KG1 (cell line): Measurements from ENCODE around the gene MCUB.
"Not testable (repeated sequence)": the region's sequence is repeated elsewhere in the genome, so short reads cannot be mapped to it uniquely, and the experiment has no call there.

ENCODE experiments used
- DNase-seq: peaks from one replicate; lab custom pipeline; 2025; lab: John Stamatoyannopoulos, UW

MCUB gene

DNA sequence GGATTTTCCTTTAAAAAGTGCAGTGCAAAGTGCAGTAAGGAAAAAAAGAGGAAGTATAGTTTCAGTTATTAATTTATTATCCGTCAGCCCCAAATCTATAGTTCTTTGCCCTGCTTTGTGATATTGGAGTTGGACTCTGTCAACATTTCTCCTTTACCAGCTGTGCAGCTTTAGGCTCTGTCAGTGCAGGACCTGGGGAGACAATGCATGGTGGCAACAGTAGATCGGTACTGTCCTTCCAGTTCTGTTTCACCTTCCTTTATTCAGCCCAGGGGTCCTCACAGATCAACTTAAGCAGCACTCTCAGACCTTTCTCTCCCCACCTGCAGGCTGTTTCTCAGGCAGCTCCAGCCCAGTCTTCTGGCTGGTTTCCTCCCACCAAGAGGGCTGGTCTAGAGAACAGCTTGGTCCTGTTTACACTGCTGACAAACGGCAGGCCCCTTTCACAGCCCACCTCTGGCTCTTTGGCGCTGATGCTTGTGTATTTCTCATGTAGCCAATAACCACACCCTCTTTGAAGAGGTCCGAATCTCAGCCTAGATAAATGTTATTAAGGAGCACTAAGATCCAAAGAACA is 71.6 kb downstream of the MCUB start:
- no peak for DNase-seq

DNA sequence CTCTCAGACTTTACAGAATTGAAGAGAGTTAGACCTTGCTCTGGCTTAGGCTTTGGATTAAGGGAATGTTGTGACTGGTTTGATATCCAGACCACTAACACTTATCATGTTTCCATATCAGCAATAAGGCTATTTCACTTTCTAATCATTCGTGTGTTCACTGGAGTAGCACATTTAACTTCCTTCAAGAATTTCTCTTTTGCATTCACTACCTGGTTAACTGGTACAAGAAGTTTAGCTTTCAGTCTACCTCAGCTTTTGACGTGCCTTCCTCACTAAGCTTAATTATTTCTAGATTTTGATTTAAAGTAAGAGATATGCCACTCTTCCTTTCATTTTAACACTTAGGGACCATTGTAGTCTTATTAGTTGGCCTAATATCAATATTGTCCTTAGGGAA is 80.6 kb downstream of the MCUB start:
- DNase-seq = no peak

DNA sequence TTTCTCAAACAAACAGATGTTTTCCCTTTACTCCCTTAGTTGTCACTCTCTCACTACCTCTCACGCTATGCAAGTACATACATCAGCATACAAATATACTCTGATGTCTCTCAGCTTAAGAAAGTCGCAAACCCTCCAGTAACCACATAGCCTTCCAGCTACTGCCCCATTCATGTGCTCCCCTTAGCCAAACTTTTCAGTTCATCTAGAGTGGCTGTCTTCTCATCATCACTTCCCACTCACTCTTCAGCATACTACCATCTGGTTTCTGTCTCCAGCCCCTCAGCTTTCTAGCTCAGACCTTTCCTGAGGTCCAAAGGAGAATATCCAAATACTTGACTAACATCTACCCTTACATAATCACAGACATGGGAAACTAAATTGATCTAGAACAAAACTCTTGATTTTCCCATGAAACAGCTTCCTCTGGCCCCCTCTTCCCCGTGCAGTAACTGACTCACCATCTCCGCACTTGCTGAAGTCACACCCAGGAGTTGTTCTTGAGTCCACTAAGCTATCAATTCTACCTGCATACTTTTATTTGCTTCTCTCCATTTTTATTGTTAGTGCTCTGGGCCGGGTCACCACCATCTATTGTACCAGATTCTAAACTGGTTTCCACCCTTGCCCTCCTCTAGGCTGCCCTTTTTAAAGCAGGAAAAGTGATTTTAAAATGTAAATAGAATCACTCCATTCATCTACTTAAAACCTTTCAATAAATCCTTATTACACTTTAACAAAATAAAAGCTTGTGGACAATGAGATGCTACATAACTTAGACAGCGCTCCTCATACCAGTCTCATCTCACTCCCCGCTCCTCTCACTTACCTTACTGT is 86.0 kb downstream of the MCUB start:
- DNase-seq = no peak

DNA sequence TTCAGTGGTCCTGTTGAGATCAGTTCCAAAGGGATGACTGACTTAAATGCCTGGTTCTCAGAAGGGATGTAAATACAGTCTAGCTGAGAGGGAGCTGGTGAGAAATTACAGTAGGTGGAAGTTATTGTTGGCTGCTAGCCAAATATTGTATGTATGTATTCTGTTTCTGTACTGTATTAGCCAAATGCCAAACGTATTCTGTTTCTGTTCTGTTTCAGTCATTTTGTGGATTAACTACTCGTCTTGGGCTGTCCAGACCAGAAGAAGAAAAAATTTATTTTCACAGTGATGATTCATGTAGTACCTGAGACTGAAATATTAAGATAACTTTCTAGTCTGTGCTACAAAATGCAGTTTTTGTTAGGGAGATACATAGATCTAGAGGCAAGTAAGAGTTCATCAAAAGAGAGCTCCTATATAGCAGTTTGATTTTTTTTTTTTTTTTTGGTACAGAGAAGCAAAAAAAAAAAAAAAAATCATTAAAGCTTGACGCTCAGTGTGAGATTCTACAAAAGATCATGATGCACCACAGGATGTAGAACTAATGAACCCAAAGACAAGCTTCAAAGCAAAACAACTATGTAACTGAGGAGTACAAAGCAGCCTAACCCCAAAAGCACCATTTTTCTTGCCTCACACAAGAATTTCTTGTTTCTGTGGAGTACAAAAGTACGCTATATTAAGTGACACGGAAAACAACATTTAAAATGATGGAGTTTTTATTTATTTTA is 88.4 kb downstream of the MCUB start:
- no peak for DNase-seq

DNA sequence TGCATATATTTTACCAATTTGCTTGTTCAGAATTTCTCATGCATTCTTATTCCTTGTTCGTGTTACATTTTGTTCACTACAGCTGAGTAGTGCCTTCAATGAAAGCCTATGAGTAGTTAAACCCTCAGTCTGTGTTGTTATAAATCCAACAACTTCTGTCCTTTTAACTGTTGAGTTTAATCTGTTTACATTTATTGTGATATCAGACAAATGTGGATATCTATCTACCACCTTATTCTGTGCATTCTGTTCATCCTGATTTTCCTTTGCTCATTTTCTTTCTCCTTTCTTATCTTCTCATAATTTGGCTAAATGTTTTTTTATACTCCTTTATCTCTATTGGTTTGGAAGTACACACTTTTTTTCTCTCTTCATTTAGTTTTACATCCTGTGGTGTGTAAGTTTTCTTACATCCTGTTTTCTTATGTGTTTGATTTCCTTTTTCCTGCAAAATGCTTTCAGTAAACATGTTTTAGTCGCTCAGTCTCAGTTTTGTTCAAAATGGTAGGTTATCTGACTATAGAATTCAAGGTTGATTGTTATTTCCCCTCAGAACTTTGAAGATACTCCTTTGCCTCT is 89.0 kb downstream of the MCUB start:
- no peak for DNase-seq

DNA sequence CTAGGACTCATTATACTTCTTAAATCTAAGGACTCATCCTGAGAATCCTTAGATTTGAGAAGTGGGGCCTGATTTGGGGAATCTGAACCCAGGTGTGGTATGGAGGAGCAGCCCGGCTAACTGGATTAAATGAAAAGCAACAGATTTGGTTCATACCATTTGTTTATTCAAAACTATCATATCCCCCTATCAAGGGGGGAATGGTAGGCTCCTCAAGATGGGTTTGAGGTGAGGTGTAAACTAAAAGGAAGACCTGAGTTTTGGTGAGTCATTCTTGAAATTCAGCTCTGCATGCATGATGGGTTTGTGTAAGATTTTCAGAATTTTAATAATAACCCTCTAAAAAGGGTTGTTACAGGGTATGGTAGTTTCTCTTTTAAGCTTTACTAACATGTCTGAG is 89.8 kb downstream of the MCUB start:
- no peak for DNase-seq

DNA sequence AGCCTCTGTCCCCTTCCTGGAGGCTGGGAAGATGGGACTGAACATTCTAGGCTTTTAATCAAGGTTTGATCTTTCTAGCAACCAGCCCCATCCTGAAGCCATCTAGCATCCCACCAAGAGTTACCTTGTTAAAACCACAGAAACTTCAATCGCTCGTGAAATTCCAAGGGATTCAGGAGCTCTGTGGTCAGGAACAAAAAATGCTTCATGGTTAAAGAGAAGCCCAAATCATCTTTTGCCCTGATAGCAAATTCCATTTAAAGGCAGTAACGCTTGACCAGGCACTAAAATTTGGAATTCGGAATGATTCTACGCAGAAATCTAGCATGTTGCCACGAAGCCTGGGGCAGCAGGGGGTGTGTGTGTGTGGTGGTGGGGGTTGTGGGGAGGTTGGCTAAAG is 95.3 kb downstream of the MCUB start:
- DNase-seq = no peak

DNA sequence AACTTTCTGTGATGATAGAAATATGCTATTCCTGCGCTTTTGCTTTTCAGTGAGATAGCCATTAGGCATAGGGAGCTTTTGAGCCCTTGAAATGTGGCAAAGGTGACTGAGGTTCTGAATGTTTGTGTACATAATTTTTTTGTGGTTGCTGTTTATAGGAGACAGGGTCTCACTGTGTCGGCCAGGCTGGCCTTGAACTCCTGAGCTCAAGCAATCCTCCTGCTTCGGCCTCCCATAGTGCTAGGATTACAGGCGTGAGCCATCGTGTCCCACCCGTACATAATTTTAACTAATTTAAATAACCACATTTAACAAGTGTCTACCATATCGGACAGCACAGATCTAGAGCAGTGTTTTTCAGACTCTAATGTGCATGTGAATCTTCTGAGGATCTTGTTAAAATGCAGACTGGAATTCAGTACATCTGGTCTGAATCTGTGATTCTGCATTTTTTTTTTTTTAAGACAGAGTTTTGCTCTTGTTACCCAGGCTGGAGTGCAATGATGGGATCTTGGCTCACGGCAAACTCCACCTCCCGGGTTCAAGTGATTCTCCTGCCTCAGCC is 97.9 kb downstream of the MCUB start:
- DNase-seq = no peak

DNA sequence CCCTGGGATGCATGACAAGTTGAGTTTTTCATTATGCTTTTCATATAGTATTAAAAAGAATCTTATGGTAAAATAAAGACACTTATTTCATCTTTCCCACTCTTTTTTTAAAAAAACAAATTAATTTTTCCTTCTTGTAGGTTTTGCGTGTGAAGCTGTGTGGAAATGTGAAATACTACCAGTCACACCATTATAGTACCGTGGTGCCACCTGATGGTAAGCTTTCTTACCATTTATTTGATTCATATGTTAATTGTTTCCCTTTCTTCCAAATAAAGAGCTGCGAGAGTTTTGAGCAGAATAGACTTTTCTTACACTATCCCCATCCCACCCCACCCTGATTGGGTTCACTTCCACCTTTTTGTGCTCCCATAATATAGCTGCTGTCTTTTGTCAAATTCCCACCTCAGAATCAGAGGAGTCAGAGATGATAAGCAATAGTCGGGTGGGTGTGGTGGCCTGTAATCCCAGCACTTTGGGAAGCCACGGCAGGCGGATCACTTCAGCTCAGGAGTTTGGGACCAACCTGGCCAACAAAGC is 98.9 kb downstream of the MCUB start:
- DNase-seq = no peak

DNA sequence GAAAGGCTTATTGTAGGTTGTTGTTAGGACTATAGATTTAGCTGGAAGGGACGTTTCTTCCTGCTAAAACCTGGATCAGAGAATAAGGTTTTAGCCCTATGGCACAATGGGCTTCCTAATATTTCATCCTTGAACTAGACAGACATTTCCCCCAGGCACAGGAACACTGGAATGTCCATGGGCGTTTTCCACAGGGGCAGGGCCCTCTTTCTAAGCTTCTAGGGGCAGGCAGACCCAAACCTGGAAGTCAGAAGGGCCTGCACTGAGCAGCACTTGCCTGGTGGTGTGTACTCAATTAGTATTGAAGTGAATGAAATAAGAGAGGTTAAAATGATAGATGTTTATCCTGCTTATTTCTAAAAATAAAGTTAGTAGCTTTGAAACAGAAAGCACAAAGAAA is 102.1 kb downstream of the MCUB start:
- no peak for DNase-seq

DNA sequence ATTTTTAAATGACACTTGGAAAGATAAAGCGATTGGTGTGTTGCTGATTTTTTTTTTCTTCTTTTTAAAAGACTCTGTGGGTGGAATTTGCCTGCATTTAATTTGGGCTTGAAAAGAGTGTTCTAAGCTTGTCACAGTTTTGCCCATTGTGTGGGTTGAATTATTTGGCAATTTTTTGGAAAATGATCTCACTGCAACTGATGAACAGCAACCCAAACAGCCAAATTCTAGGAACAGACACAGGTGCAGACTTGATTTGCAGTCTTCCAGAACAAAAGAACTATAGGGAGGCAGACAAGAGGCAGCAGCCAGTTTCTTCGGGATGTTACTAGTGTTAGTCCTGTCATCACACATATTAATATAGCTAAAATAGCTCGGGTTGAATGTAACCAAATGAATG is 102.7 kb downstream of the MCUB start:
- no peak for DNase-seq

DNA sequence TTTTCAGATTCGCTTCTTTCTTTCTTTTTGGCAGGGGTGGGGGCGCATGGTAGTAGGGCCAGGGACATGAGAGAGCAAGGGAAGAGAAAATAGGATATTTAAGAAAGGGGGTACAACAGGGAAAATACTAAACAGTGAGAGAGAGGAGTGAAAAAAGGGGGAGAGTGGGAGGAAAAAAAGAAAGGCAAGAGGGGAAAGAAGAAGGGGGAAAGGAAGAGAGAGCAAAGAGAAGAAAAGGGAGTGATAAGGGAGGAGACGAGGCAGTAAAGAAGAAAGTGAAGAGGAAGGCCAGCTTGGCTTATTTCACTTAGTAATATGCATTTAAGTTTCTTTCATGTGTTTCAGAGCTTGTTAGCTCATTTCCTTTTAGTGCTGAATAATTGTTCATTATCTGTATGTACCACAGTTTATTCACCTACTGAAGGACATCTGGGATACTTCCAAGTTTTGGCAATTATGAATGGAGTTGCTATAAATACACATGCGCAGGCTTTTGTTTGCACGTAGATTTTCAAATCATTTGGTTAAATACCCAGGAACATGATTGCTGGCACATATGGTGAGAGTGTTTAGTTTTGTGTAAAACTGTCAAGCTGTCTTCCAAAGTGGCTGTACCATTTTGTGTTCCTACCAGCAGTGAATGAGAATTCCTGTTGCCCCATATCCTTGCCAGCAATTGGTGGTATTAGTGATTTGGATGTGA is 105.9 kb downstream of the MCUB start:
- no peak for DNase-seq

DNA sequence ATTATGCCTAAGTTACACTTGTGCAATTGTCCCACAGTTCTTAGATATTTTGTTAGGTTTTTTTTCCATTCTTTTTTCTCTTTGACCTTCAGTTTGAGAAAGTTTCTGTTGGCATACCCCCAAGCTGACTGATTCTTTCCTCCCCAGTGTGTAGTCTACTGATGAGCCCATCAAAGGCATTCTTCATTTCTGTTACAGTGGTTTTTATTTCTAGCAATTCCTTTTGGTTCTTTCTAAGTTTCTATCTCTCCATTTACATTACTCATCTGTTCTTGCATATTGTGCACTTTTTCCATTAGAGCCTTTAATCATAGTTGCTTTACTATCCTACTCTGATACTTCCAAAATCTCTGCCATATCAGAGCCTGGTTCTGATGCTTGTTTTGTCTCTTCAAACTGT is 111.3 kb downstream of the MCUB start:
- no peak for DNase-seq

DNA sequence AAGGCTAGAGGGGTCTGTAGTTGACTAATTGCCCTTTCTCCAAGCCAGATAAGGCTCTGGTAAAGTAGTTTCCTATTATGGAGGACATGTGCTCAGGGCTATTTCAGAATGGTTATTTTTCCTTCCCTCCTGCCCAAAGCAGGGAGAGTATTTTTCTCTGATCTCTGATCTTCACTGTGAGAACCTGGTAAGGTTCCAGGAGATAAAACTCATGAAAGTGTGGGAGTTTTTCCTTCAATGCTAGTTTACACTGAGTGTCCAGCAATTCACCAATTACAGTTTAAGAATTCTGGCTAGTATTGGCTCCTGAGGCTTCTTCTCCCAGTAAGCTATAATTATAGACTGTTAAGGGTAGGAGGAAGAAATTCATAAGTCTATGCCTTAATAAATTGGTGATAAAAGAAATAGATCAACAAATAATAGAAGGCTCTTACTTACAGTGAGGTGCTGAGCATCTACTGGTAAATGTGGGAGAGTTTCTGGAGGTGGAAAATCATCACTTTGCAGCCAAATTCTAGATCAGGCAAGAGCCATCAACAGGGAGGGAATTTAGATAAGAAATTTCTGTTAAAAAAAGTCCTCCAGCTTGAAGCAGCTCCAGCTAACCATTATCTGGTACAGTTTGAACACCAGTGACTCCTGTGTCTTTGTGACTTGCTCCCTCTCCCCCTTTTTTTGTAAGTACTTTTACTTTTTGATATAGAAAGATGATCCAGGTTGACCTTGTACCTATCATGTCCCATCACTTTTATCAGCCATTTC is 112.3 kb downstream of the MCUB start:
- DNase-seq = no peak

DNA sequence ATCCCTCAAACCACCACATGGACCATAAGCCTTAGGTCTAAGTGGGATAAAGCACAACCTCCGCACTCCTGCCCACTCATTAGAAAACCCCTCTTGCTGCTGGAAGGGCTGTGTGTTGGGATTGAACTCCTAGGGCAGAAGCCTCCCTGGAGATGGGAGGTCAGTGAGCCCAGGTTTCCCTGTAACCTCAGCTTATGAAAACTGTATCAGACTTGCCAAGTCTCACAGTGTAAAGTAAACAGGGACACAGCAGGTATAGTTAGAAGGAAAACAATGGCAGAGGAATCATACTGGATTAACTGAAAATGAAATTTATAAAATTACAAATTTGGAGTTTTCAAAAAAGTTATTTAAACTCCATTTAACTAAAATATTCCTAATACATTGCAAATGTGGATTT is 113.3 kb downstream of the MCUB start:
- no peak for DNase-seq

DNA sequence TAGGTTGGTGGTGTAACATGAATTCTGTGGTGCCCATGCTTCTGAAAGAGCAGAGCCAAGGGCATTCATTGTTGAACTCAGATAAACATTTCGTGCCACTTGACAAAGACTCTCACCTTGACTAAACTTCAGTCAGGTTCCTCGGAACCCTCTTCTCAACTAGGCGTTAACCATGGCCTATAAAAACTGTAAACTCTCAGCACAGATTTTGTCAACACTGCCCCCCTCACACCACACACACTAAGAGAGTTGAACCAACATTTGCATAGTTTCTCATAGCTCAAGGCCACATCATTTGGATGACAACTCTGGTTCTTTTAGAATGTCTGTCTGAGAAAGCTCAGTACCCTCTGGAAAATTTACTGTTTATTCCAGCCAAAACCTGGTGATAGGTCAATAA is 115.1 kb downstream of the MCUB start:
- no peak for DNase-seq

DNA sequence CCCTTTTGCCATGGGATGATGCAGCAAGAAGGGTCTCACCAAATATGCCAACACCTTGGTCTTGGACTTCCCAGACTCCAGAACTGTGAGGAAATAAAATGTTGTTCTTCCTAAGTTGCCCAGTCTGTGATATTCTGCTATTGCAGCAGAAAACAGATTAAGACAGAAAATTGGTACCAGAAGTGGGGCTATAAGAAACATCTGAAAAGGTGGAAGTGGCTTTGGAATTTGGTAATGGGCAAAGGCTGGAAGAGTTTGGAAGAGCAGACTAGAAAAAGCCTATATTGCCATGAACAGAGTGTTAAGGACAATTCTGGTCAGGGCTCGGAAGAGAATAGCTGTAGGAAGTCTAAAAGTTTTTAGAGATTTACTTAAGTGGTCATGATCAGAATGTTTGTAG is 115.8 kb downstream of the MCUB start:
- DNase-seq = no peak

DNA sequence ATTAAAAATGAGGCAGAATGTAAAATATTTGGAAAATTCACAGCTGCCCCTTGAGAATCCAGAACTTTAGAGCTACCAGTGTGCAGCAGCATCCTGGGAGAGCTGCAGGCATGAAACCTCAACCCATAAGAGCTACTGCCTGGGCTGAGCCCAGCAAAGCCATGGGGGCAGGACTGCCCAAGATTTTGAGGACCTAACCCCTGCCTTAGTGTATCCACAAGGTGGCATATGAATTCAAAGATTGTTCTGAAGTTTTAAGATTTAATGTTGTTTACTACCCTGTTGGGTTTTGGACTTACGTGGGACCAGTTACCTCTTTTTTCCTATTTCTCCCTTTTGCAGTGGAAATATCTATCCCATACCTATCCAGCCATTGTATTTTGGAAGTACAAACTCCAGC is 116.8 kb downstream of the MCUB start:
- no peak for DNase-seq

DNA sequence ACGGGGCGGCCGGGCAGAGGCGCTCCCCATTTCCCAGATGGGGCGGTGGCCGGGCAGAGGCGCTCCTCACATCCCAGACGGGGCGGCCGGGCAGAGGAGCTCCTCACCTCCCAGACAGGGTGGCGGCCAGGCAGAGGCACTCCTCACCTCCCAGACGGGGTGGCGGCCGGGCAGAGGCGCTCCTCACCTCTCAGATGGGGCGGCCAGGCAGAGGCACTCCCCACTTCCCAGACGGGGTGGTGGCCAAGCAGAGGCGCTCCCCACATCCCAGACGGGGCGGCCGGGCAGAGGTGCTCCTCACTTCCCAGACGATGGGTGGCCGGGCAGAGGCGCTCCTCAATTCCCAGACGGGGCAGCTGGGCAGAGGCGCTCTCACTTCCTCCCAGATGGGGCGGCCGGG is 118.4 kb downstream of the MCUB start:
- not testable (repeated sequence) for DNase-seq

DNA sequence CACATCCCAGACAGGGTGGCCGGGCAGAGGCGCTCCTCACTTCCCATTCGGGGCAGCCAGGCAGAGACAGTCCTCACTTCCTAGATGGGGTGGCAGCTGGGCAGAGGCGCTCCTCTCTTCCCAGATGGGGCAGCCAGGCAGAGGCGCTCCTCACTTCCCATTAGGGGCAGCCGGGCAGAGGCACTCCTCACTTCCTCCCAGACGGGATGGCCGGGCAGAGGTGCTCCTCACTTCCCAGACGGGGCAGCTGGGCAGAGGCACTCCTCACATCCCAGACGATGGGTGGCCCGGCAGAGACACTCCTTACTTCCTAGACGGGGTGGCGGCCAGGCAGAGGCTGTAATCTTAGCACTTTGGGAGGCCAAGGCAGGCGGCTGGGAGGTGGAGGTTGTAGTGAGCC is 118.9 kb downstream of the MCUB start:
- not testable (repeated sequence) for DNase-seq

DNA sequence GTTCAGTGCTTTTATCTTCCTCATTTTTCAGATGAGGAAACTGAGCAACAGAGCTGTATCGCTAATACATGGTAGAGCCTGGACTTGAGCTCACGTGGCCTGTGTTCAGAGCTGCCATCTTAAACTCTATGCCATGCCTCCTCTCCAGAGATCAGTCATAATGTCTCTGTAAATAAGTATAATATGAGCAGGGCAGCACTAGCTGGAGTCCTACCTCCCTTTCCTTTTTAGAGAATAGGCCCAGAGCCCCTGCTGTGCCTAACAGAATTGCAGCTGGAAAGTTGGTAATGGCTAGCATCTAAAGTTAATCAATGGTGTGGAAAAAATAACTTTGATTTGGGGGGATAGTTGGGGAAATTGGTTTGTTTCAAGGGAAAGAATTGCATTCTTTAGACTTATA is 122.8 kb downstream of the MCUB start:
- DNase-seq = no peak
